ENCODE measurements around the gene NPNT.
A peak's percentile ranks its signal among the peaks of the same experiment; 100 is the strongest.

Gene NPNT

DNA sequence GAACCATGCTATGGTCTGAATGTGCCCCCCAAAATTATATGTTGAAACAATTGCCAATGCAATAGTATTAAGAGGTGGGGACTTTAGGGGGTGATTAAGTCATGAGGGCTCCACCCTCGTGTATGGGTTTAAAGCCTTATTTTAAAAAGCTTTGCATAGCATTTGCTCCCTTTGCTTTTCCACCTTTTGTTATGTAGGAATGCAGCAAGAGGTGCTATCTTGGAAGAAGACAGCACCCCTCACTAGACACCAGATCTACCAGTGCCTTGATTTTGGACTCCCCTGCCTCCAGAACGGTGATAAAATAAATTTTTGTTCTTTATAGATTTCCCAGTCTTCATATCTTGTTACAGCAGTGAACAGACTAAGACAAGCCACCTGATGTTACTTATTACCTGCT lies 23.3 kb upstream of the NPNT start:
- no CpG with 5 or more reads among the region's 2 CpGs for WGBS (ENCODE audit: extremely low coverage, insufficient coverage, insufficient read length)
- Histone ChIP-seq H3K4me2 (ENCODE audit: low read length) (no peak overlapping the region), H4K8ac (ENCODE audit: low read depth, low read length) (no peak overlapping the region), H2AFZ (ENCODE audit: insufficient read depth, low read length, poor library complexity) (no peak overlapping the region), H3K79me2 (ENCODE audit: control insufficient read depth, insufficient read depth, low read length, poor library complexity) (no peaks in the 10 kb centered on the region), H3K9me3 (ENCODE audit: insufficient read depth, low read depth, low read length) (no peaks in the 10 kb centered on the region), H3K4me3 (ENCODE audit: low read depth, low read length) (no peak overlapping the region), H2AK5ac (ENCODE audit: low read length) (no peak overlapping the region), H2BK5ac (ENCODE audit: low read depth, low read length, poor library complexity) (no peak overlapping the region), H3K18ac (ENCODE audit: low read length) (no peak overlapping the region), H3K27me3 (ENCODE audit: insufficient read depth, low read length) (no peaks in the 10 kb centered on the region), H3K36me3 (ENCODE audit: control insufficient read depth in 1 of 2, insufficient read depth in 2 of 2, low read length in 2 of 2) (no peaks in the 10 kb centered on the region), H3K27ac (ENCODE audit: low read depth, low read length) (no peak overlapping the region), H3K23ac (ENCODE audit: low read length) (no peak overlapping the region), H2BK120ac (ENCODE audit: insufficient read depth, low read length, poor library complexity) (no peak overlapping the region), H3K4ac (ENCODE audit: low read depth, low read length) (no peak overlapping the region), H3K4me1 (ENCODE audit: control insufficient read depth in 1 of 2, insufficient read depth in 2 of 2, low read length in 2 of 2) (no peaks in the 10 kb centered on the region), H3K79me1 (ENCODE audit: low read length) (no peaks in the 10 kb centered on the region), H2BK12ac (ENCODE audit: low read length) (no peak overlapping the region), H3K14ac (ENCODE audit: low read length) (no peak overlapping the region), H4K91ac (ENCODE audit: low read depth, low read length) (no peak overlapping the region), H3K9ac (ENCODE audit: low read length) (no peak overlapping the region), H4K12ac (ENCODE audit: low read depth, low read length) (no peak overlapping the region)
- no peak for DNase-seq

DNA sequence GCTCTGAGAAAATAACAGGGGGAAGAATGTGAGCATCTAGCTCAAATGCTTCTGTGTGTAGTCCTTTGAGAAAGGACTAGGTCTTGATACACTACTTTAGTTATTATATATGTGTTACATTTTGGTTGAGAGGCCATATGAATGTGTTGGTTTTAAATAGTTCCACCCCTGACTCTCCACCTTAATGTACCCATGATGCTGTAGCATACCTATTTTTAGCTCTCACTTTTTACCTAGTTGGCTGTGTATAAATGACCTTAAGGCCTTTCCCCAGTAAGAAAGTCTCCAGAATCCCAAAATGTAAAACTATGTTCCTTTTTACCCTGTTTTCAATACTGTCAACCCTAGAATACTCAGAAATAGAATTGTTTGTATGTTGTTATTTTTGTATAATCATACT lies 20.0 kb upstream of the NPNT start:
- Histone ChIP-seq H3K36me3 (ENCODE audit: control insufficient read depth in 1 of 2, insufficient read depth in 2 of 2, low read length in 2 of 2) (no peaks in the 10 kb centered on the region), H4K91ac (ENCODE audit: low read depth, low read length) (no peak overlapping the region), H3K18ac (ENCODE audit: low read length) (no peak overlapping the region), H3K79me1 (ENCODE audit: low read length) (no peaks in the 10 kb centered on the region), H4K8ac (ENCODE audit: low read depth, low read length) (no peak overlapping the region), H3K27me3 (ENCODE audit: insufficient read depth, low read length) (no peaks in the 10 kb centered on the region), H3K9ac (ENCODE audit: low read length) (no peak overlapping the region), H2AFZ (ENCODE audit: insufficient read depth, low read length, poor library complexity) (no peak overlapping the region), H3K9me3 (ENCODE audit: insufficient read depth, low read depth, low read length) (peaks cover 2% of the 10 kb centered on the region), H2BK5ac (ENCODE audit: low read depth, low read length, poor library complexity) (no peak overlapping the region), H3K27ac (ENCODE audit: low read depth, low read length) (no peak overlapping the region), H3K4me3 (ENCODE audit: low read depth, low read length) (no peak overlapping the region), H3K4ac (ENCODE audit: low read depth, low read length) (no peak overlapping the region), H3K23ac (ENCODE audit: low read length) (no peak overlapping the region), H3K79me2 (ENCODE audit: control insufficient read depth, insufficient read depth, low read length, poor library complexity) (no peaks in the 10 kb centered on the region), H3K4me1 (ENCODE audit: control insufficient read depth in 1 of 2, insufficient read depth in 2 of 2, low read length in 2 of 2) (no peaks in the 10 kb centered on the region), H2BK120ac (ENCODE audit: insufficient read depth, low read length, poor library complexity) (no peak overlapping the region), H2BK12ac (ENCODE audit: low read length) (no peak overlapping the region), H3K14ac (ENCODE audit: low read length) (no peak overlapping the region), H2AK5ac (ENCODE audit: low read length) (no peak overlapping the region), H3K4me2 (ENCODE audit: low read length) (no peak overlapping the region), H4K12ac (ENCODE audit: low read depth, low read length) (no peak overlapping the region)
- no peak for DNase-seq

DNA sequence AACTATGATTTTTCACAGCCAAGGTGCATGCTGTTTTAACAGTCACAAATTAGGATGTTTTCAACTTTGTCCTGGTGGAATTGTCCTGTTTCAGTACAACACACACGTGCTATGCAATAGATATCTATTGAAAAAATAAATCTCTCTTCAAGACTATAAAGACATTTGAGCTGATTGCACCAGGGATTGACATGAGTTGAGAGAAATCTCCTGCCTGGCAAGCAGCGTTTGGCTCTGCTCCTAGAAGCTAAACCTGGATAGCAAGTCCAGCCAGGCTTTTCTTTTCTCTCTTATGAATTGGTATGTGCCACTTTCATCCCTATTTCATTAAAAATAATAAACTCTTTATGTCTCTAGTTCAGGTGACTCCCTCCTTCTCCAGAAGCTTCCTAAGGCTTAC lies 16.6 kb upstream of the NPNT start:
- no peak overlapping the region for H3K27ac ChIP-seq (ENCODE audit: low read depth, low read length)
- H3K36me3 ChIP-seq (ENCODE audit: control insufficient read depth in 1 of 2, insufficient read depth in 2 of 2, low read length in 2 of 2): no peaks in the 10 kb centered on the region
- H2BK120ac ChIP-seq (ENCODE audit: insufficient read depth, low read length, poor library complexity): no peak overlapping the region
- H3K14ac ChIP-seq (ENCODE audit: low read length): no peak overlapping the region
- H3K9ac ChIP-seq (ENCODE audit: low read length): no peak overlapping the region
- no peak for DNase-seq
- no peak overlapping the region for H3K4me3 ChIP-seq (ENCODE audit: low read depth, low read length)
- H3K18ac ChIP-seq (ENCODE audit: low read length): no peak overlapping the region
- H2AK5ac ChIP-seq (ENCODE audit: low read length): no peak overlapping the region
- WGBS (ENCODE audit: extremely low coverage, insufficient coverage, insufficient read length): no CpG with 5 or more reads among the region's 2 CpGs
- no peaks in the 10 kb centered on the region for H3K4me1 ChIP-seq (ENCODE audit: control insufficient read depth in 1 of 2, insufficient read depth in 2 of 2, low read length in 2 of 2)
- H4K12ac ChIP-seq (ENCODE audit: low read depth, low read length): no peak overlapping the region
- H2AFZ ChIP-seq (ENCODE audit: insufficient read depth, low read length, poor library complexity): no peak overlapping the region
- H2BK5ac ChIP-seq (ENCODE audit: low read depth, low read length, poor library complexity): no peak overlapping the region
- H3K4me2 ChIP-seq (ENCODE audit: low read length): no peak overlapping the region
- no peak overlapping the region for H4K8ac ChIP-seq (ENCODE audit: low read depth, low read length)
- peaks cover 4% of the 10 kb centered on the region for H3K9me3 ChIP-seq (ENCODE audit: insufficient read depth, low read depth, low read length)
- H3K79me1 ChIP-seq (ENCODE audit: low read length): no peaks in the 10 kb centered on the region
- H3K79me2 ChIP-seq (ENCODE audit: control insufficient read depth, insufficient read depth, low read length, poor library complexity): no peaks in the 10 kb centered on the region
- no peak overlapping the region for H4K91ac ChIP-seq (ENCODE audit: low read depth, low read length)
- no peaks in the 10 kb centered on the region for H3K27me3 ChIP-seq (ENCODE audit: insufficient read depth, low read length)
- no peak overlapping the region for H3K23ac ChIP-seq (ENCODE audit: low read length)
- H2BK12ac ChIP-seq (ENCODE audit: low read length): no peak overlapping the region
- no peak overlapping the region for H3K4ac ChIP-seq (ENCODE audit: low read depth, low read length)

DNA sequence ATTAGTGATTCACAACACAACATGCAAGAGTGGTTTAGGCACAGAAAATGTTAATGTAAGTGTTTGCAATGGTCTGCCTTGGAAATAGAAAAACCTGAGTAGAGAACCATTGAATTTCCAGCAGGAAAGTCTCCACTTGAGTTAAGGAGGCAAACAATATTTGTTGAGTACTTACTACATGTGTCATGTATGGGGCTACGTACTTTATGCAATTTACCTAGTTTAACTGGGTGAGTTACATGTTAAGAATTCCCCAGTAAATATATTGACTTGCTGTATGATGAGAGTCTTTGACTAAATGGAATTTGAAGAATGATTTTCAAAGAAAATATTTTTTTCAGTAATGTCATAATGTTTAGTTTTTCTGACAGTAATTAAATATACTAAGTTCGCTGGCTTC lies 7.8 kb upstream of the NPNT start:
- no peak overlapping the region for H3K27ac ChIP-seq (ENCODE audit: low read depth, low read length)
- no peak overlapping the region for H2BK120ac ChIP-seq (ENCODE audit: insufficient read depth, low read length, poor library complexity)
- H2BK12ac ChIP-seq (ENCODE audit: low read length): no peak overlapping the region
- no peaks in the 10 kb centered on the region for H3K27me3 ChIP-seq (ENCODE audit: insufficient read depth, low read length)
- H3K23ac ChIP-seq (ENCODE audit: low read length): no peak overlapping the region
- no peak overlapping the region for H2AK5ac ChIP-seq (ENCODE audit: low read length)
- no peak overlapping the region for H2BK5ac ChIP-seq (ENCODE audit: low read depth, low read length, poor library complexity)
- DNase-seq: peak; percentile 7 to 84
- no peak overlapping the region for H3K14ac ChIP-seq (ENCODE audit: low read length)
- no peak overlapping the region for H4K12ac ChIP-seq (ENCODE audit: low read depth, low read length)
- H3K9me3 ChIP-seq (ENCODE audit: insufficient read depth, low read depth, low read length): no peaks in the 10 kb centered on the region
- no peaks in the 10 kb centered on the region for H3K4me1 ChIP-seq (ENCODE audit: control insufficient read depth in 1 of 2, insufficient read depth in 2 of 2, low read length in 2 of 2)
- no peak overlapping the region for H4K8ac ChIP-seq (ENCODE audit: low read depth, low read length)
- no peak overlapping the region for H3K4me3 ChIP-seq (ENCODE audit: low read depth, low read length)
- H4K91ac ChIP-seq (ENCODE audit: low read depth, low read length): no peak overlapping the region
- no CpG with 5 or more reads among the region's 2 CpGs for WGBS (ENCODE audit: extremely low coverage, insufficient coverage, insufficient read length)
- H3K36me3 ChIP-seq (ENCODE audit: control insufficient read depth in 1 of 2, insufficient read depth in 2 of 2, low read length in 2 of 2): no peaks in the 10 kb centered on the region
- no peak overlapping the region for H2AFZ ChIP-seq (ENCODE audit: insufficient read depth, low read length, poor library complexity)
- H3K18ac ChIP-seq (ENCODE audit: low read length): no peak overlapping the region
- no peak overlapping the region for H3K4me2 ChIP-seq (ENCODE audit: low read length)
- no peak overlapping the region for H3K4ac ChIP-seq (ENCODE audit: low read depth, low read length)
- H3K79me2 ChIP-seq (ENCODE audit: control insufficient read depth, insufficient read depth, low read length, poor library complexity): no peaks in the 10 kb centered on the region
- no peaks in the 10 kb centered on the region for H3K79me1 ChIP-seq (ENCODE audit: low read length)
- H3K9ac ChIP-seq (ENCODE audit: low read length): no peak overlapping the region

Measured in trophoblast cell (in vitro differentiated cells and primary cell).